Measurements from ENCODE around the gene PEPD. TPM values are rescaled to one million over a fixed set of nuclear protein-coding genes. Genes with fewer than 3 reads are reported as not detected.
A peak's percentile ranks its signal among the peaks of the same experiment; 100 is the strongest.

The PEPD gene
- polyA plus RNA-seq, 4 donors, result 159 to 1,330 (median 491) TPM

DNA sequence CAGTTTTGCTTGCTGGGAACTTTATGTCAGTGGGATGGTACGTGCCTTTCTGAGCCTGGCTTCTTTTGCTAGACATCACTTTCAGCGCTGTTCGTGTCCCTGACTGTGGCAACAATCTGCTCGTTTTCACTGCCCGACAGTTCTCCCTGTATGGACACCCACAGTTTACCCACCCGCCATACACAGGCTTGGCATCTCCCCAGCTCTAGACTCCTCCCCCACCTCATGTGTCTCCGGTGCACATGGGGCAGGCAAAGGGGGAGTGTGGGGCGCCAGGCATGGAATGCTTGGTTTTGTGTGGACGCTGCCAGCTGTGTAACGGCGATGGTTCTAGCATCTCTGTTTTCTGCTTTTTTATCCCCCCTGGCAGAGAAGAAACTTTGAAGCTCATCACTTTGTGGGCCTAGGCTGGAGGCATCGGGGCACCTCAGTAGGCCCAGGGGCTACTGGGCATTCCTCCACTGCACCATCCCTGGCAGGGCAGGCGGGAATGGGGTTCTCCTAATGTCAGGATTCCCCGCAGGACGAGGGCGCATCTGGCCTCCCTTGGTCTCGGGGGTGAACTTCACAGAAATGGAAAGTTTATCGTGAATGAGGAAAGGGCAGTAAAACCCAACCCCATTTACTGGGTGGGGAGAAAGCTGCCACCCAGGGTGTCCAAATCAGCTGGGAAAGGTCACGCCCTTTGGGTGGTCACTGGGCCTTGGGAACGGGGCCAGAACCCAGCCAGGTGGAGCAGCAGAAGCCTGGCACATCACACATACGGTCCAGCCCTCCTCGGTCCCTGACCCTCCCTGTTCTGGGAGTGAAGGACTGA lies 87.3 kb downstream of the PEPD start:
- Histone ChIP-seq H3K9me3 (ENCODE audit: control insufficient read depth in 2 of 2, insufficient read depth in 1 of 2, low read depth in 1 of 2, low read length in 1 of 2) (no peaks in the 10 kb centered on the region), H3K27ac (ENCODE audit: low read depth in 1 of 3, low read length in 2 of 3) (no peak overlapping the region), H3K27me3 (ENCODE audit: control insufficient read depth in 3 of 3, insufficient read depth in 3 of 3, low read length in 3 of 3) (no peaks in the 10 kb centered on the region), H3K4me1 (ENCODE audit: control insufficient read depth in 3 of 3, insufficient read depth in 2 of 3, low read depth in 1 of 3, low read length in 2 of 3) (peaks cover 0 to 3% (median 0%) of the 10 kb centered on the region in 3 donors), H3K36me3 (ENCODE audit: control insufficient read depth in 3 of 3, insufficient read depth in 2 of 3, low read depth in 1 of 3, low read length in 3 of 3) (peaks cover 0 to 14% (median 4%) of the 10 kb centered on the region in 3 donors), H3K4me3 (ENCODE audit: low read depth in 1 of 3, low read length in 3 of 3) (no peak overlapping the region)
- no peak for DNase-seq
- FAIRE-seq, result no peak
- 88 to 90% (median 90%) methylated on average over 22 of the region's 22 CpGs for WGBS, 3 donors

DNA sequence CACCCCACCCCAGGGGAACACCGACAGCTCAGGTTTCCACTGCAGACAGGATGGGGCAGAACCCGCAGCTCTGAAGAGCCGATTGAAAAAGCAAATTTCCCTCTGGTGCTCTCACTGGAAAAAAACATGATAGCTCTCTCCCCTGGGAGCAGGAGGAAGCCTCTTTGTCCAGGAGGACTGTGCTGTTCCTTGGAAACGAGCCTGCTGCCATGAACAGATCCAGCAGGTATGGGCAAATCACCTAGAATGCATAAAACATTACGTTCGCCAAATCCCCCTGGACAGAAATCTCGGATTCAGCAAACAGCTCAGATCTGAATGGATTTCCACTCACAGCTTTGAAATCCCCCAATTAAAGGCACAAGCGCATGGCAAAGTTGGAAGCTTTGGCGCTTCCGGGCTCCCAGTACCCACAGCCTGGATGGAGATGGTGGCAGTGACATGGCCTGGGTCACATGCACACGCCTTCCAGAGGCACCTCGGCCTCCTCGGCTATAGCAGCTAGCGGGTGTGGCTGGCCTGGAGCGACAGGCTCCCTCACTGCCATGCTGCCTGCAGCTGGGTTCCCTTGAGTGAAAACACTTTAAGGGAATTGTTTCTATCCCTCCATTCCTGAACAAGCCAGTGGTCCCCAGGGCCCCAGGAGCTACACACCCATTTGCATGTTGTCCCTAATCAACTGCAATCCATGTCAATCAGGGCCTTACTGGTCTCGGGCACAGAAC lies 89.0 kb downstream of the PEPD start:
- DNase-seq, result no peak
- no peak overlapping the region for H3K4me3 ChIP-seq (ENCODE audit: low read depth in 1 of 3, low read length in 3 of 3)
- no peak for FAIRE-seq

DNA sequence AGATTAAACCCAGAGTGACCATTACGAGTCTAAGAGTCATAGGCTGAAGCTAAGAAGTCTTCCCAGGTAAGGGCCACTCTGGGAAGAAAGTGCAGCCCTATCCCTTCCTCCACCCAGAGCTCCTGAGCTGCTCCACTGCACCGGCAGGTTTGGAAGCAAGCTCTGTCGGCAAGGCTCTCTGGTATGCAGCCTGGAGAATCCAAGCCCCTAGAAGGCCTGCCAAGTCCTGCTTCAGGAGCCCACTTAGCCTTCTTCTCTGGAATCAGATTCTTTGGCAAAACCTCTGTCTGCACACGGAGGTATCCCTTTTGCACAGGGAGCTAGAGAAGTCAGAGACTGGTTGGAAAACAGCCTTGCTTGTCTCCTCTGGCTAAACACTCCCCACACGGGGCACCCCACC lies 89.6 kb downstream of the PEPD start:
- WGBS, 3 donors, result 61 to 75% (median 66%) methylated on average over 5 of the region's 5 CpGs
- H3K27ac ChIP-seq (ENCODE audit: low read depth in 1 of 3, low read length in 2 of 3), result no peak overlapping the region

More for the DNA sequence above, 89.0 kb downstream of the PEPD start:
- Histone ChIP-seq H3K36me3 (ENCODE audit: control insufficient read depth in 3 of 3, insufficient read depth in 2 of 3, low read depth in 1 of 3, low read length in 3 of 3) (peaks cover 0 to 15% (median 4%) of the 10 kb centered on the region in 3 donors), H3K27me3 (ENCODE audit: control insufficient read depth in 3 of 3, insufficient read depth in 3 of 3, low read length in 3 of 3) (no peaks in the 10 kb centered on the region), H3K27ac (ENCODE audit: low read depth in 1 of 3, low read length in 2 of 3) (no peak overlapping the region), H3K9me3 (ENCODE audit: control insufficient read depth in 2 of 2, insufficient read depth in 1 of 2, low read depth in 1 of 2, low read length in 1 of 2) (no peaks in the 10 kb centered on the region), H3K4me1 (ENCODE audit: control insufficient read depth in 3 of 3, insufficient read depth in 2 of 3, low read depth in 1 of 3, low read length in 2 of 3) (peaks cover 0 to 3% (median 0%) of the 10 kb centered on the region in 3 donors)
- 73 to 76% (median 73%) methylated on average over 16 of the region's 16 CpGs for WGBS, 3 donors

DNA sequence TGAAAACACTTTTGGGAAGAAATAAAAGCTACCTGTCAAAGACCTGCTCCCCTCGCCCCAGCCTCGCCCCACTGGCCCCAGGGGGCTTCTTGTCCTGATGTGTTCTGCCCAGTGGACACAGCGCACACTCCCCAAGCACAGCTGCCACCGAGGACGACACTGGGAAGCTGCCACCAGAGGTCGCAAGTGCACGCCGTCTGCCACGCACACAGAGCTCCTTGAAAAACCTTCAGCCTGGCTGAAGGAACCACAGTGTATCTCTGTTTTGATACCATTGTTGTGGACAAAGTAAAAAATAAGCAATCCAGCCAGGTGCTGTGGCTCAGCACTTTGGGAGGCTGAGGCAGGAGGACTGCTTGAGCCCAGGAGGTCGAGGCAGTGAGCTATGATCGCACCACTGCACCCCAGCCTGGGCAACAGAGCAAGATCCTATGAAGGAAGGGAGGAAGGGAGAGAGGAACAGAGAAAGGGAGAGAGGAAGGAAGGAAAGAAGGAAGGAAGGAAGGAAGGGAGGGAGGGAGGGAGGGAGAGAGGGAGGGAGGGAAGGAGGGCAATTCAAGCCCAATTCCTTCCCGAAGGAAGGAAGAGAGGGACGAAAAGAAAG lies 90.8 kb downstream of the PEPD start:
- peak; percentile 60 to 81 for DNase-seq
- Histone ChIP-seq H3K9me3 (ENCODE audit: control insufficient read depth in 2 of 2, insufficient read depth in 1 of 2, low read depth in 1 of 2, low read length in 1 of 2) (no peaks in the 10 kb centered on the region), H3K4me1 (ENCODE audit: control insufficient read depth in 3 of 3, insufficient read depth in 2 of 3, low read depth in 1 of 3, low read length in 2 of 3) (peaks cover 0 to 3% (median 0%) of the 10 kb centered on the region in 3 donors), H3K27me3 (ENCODE audit: control insufficient read depth in 3 of 3, insufficient read depth in 3 of 3, low read length in 3 of 3) (no peaks in the 10 kb centered on the region), H3K4me3 (ENCODE audit: low read depth in 1 of 3, low read length in 3 of 3) (no peak overlapping the region), H3K27ac (ENCODE audit: low read depth in 1 of 3, low read length in 2 of 3) (no peak overlapping the region), H3K36me3 (ENCODE audit: control insufficient read depth in 3 of 3, insufficient read depth in 2 of 3, low read depth in 1 of 3, low read length in 3 of 3) (peaks cover 0 to 11% (median 0%) of the 10 kb centered on the region in 3 donors)
- no peak for FAIRE-seq
- 28 to 32% (median 31%) methylated on average over 13 of the region's 13 CpGs for WGBS, 3 donors

More for the DNA sequence above, 89.6 kb downstream of the PEPD start:
- no peak for DNase-seq
- Histone ChIP-seq H3K4me1 (ENCODE audit: control insufficient read depth in 3 of 3, insufficient read depth in 2 of 3, low read depth in 1 of 3, low read length in 2 of 3) (peaks cover 0 to 3% (median 0%) of the 10 kb centered on the region in 3 donors), H3K9me3 (ENCODE audit: control insufficient read depth in 2 of 2, insufficient read depth in 1 of 2, low read depth in 1 of 2, low read length in 1 of 2) (no peaks in the 10 kb centered on the region), H3K36me3 (ENCODE audit: control insufficient read depth in 3 of 3, insufficient read depth in 2 of 3, low read depth in 1 of 3, low read length in 3 of 3) (peaks cover 0 to 16% (median 4%) of the 10 kb centered on the region in 3 donors), H3K4me3 (ENCODE audit: low read depth in 1 of 3, low read length in 3 of 3) (no peak overlapping the region), H3K27me3 (ENCODE audit: control insufficient read depth in 3 of 3, insufficient read depth in 3 of 3, low read length in 3 of 3) (no peaks in the 10 kb centered on the region)
- FAIRE-seq, result no peak

DNA sequence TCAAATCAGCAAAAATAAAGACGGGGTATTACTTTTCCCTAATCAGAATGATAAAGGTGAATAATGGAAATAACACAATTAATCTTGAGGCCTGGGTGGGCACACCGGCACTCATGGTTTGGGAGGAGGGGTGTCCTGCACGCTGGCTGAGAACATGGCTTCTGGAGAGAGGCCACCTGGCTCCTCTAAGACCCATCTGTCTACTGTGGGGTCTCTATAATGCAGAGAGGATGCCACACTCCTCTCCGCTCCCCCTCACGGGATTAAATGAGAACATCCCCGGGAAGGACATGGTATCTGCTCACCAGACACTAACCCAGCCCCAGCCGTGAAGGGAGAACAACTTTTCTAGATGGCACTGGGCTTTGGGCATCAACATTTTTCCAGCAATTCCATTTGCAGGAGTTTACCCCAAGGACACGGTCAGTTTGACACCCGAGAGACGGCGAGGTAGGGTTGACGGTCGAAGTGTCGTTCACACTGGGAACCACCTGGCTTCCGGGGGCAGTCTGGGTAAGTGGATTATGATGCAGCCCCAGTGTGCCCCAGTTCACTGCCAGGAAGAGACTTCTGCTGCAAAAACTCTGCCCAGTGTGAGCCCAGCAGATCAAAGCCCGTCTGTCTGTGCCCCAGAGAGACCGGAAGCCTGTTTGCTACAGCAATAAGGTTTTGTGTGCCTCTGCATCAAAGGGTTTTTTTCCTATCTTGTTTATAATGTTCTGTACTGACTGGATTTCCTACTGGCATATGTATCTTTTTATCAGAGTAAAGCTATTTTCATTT lies 91.5 kb downstream of the PEPD start:
- Histone ChIP-seq H3K36me3 (ENCODE audit: control insufficient read depth in 3 of 3, insufficient read depth in 2 of 3, low read depth in 1 of 3, low read length in 3 of 3) (peaks cover 0 to 8% (median 0%) of the 10 kb centered on the region in 3 donors), H3K27me3 (ENCODE audit: control insufficient read depth in 3 of 3, insufficient read depth in 3 of 3, low read length in 3 of 3) (no peaks in the 10 kb centered on the region), H3K4me3 (ENCODE audit: low read depth in 1 of 3, low read length in 3 of 3) (no peak overlapping the region)

DNA sequence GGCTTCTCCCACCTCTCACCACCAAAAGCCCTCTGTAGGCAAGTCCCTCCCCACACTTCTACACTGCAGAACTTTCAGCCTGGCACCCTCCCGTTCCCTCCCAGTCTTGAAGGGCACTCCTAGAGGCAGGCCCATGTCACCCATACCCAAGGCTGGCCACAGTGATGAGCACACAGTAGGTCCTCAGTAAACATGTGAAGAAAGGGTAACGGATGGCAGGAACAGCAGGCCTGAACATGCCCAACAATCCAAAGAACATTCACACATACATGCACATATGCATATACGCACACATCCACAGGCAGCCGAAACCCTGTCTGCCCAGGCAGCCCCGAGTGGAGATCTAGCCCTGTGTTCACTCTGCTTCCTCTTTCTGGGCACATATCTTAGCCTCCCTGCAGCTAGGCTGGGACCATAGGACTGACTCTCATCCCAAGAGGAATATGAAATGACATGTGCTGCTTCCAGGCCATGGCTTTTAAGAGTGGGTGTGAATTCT lies 92.9 kb downstream of the PEPD start:
- no peak for FAIRE-seq
- no peak for DNase-seq
- H3K27ac ChIP-seq (ENCODE audit: low read depth in 1 of 3, low read length in 2 of 3), result no peak overlapping the region

More for the DNA sequence above, 91.5 kb downstream of the PEPD start:
- 73 to 77% (median 74%) methylated on average over 17 of the region's 17 CpGs for WGBS, 3 donors
- FAIRE-seq, result no peak
- Histone ChIP-seq H3K4me1 (ENCODE audit: control insufficient read depth in 3 of 3, insufficient read depth in 2 of 3, low read depth in 1 of 3, low read length in 2 of 3) (peaks cover 0 to 3% (median 0%) of the 10 kb centered on the region in 3 donors), H3K27ac (ENCODE audit: low read depth in 1 of 3, low read length in 2 of 3) (no peak overlapping the region), H3K9me3 (ENCODE audit: control insufficient read depth in 2 of 2, insufficient read depth in 1 of 2, low read depth in 1 of 2, low read length in 1 of 2) (no peaks in the 10 kb centered on the region)
- no peak for DNase-seq

DNA sequence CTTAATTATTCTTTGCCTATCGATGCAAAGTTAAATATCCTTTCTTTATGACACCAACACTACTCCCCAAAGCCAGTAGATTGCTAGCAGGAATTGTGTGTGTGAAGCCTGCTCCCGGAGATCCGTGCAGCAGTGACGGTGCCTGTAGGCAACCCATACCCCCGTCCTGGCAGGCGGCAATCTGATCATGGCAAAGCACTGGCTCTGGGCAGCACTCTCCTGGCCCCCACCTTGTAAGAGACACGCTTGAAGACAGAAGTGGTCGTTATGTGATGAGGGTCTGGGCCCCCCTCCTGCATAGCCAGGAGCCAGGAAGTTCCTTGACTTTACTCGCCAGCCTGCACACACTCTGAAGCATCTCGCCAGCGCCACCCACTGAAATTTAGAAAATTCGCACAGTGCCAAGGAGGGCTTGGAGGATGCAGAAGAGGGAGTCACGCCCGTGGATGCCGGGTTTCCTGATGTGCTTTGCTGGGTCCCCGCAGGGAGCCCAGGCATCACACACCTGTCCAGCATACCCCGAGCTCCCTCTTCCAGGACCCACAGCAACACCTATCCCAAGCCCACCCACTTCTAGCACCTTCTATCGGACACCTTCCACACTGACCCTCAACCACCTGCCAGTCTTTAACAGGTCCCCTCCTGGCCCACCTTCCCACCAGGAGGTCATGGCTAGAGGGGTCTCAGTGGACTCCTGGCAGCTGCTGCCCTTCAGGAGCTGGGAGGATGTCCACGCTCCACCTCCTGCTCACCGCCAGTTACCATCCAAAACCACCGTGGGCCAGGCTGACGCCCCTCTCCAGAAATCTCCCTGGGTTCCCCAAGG lies 93.6 kb downstream of the PEPD start:
- FAIRE-seq (no peak), DNase-seq (no peak)
- Histone ChIP-seq H3K27ac (ENCODE audit: low read depth in 1 of 3, low read length in 2 of 3) (no peak overlapping the region), H3K4me1 (ENCODE audit: control insufficient read depth in 3 of 3, insufficient read depth in 2 of 3, low read depth in 1 of 3, low read length in 2 of 3) (no peaks in the 10 kb centered on the region), H3K36me3 (ENCODE audit: control insufficient read depth in 3 of 3, insufficient read depth in 2 of 3, low read depth in 1 of 3, low read length in 3 of 3) (peaks cover 0 to 4% (median 2%) of the 10 kb centered on the region in 3 donors), H3K9me3 (ENCODE audit: control insufficient read depth in 2 of 2, insufficient read depth in 1 of 2, low read depth in 1 of 2, low read length in 1 of 2) (no peaks in the 10 kb centered on the region), H3K4me3 (ENCODE audit: low read depth in 1 of 3, low read length in 3 of 3) (no peak overlapping the region), H3K27me3 (ENCODE audit: control insufficient read depth in 3 of 3, insufficient read depth in 3 of 3, low read length in 3 of 3) (no peaks in the 10 kb centered on the region)
- 91 to 93% (median 92%) methylated on average over 22 of the region's 22 CpGs for WGBS, 3 donors

More for the DNA sequence above, 92.9 kb downstream of the PEPD start:
- H3K27me3 ChIP-seq (ENCODE audit: control insufficient read depth in 3 of 3, insufficient read depth in 3 of 3, low read length in 3 of 3), result no peaks in the 10 kb centered on the region
- 91 to 96% (median 91%) methylated on average over 5 of the region's 5 CpGs for whole genome bisulfite sequencing, 3 donors
- H3K9me3 ChIP-seq (ENCODE audit: control insufficient read depth in 2 of 2, insufficient read depth in 1 of 2, low read depth in 1 of 2, low read length in 1 of 2), result no peaks in the 10 kb centered on the region
- H3K4me3 ChIP-seq (ENCODE audit: low read depth in 1 of 3, low read length in 3 of 3), result no peak overlapping the region
- peaks cover 0 to 5% (median 0%) of the 10 kb centered on the region in 3 donors for H3K36me3 ChIP-seq (ENCODE audit: control insufficient read depth in 3 of 3, insufficient read depth in 2 of 3, low read depth in 1 of 3, low read length in 3 of 3)
- no peaks in the 10 kb centered on the region for H3K4me1 ChIP-seq (ENCODE audit: control insufficient read depth in 3 of 3, insufficient read depth in 2 of 3, low read depth in 1 of 3, low read length in 2 of 3)
